Hypothalamus (tissue), 51 donors: ENCODE data around the gene DEAF1.
"Not testable (repeated sequence)": the region's sequence is repeated elsewhere in the genome, so short reads cannot be mapped to it uniquely, and the experiment has no call there.

ENCODE experiments used
- DNase-seq, 51 donors: peaks; one replicate each; lab custom pipeline; 2025; lab: John Stamatoyannopoulos, UW

Gene DEAF1

DNA sequence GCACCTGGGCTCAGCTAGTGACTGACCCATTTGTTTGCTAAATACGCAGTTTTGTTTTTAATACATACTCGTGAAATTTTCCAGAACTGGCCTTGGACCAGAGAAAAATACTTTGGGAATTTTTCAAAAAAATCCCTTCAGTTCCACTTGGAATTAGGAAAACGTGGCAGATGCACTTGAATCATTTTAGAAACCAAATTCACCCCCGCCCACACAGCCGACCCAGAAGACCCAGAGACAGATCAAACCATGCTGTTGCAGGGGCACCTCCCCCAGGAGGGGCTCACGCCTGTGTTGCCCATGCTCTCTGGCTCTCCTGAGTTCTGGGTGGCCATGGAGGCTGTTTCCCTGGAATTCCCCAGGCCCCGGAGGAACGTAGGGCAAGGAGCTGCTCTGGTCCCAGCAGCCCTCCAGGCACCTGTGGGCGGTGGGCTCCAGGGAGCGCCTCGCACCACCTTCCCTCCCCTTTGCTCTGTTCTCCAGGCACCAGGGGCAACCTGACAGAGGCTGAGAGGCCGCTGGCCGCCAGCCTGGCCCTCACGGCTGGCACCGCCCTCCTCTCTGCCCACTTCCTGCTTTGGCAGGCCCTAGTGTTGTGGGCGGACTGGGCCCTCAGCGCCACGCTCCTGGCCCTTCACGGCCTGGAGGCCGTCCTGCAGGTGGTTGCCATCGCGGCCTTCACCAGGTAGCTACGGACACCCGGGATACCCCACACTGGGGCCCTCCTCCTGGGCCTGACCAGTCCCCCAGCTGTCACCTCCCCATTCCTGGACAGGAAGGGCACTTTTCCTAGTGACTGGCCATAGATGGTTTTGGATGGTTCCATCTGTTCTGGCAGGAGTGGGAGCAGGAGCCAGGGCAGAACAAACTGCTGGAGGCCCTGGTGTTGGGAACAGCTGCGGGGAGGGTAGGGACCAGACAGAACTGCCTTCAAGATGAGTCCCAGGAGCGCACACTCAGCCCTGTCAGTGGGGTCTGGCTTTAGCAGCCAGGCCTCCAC is 7.7 kb upstream of the DEAF1 start:
- DNase-seq: peak in 8 of 51 donors; percentile 14 to 50 (median 28)

DNA sequence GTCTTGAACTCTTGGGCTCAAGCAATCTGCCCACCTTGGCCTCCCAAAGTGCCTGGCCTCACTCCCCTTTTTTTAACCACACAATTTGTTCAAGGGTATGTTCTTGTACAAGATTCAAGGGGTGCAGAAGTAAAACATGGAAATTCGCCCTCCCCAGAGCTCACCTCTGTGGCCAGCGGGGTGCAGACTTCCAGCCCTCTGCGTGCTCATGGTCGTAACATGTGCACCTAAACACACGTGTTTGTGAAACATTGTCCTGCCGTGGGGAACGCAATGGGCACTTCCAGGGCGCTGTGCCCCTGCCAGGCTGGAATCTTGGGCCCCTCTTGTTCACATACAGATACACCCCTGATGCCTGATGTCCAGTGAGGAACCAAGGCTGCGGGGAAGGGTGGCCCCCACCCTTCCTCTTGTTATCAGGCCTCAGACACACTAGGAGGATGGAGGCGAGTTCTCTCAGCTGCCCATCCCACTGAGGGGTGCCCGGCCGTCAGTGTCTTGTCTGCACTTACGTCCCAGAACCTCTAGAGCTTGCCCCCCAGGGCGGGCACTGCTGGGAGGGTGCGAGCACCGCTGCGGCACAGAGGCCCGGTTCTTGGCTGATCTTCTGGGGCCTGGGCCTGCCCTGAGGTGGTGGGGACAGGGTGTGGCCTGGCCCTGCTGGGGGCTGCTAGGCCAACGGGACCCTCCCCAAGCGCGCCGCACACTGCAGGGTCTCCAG is 6.9 kb upstream of the DEAF1 start:
- no peak for DNase-seq

DNA sequence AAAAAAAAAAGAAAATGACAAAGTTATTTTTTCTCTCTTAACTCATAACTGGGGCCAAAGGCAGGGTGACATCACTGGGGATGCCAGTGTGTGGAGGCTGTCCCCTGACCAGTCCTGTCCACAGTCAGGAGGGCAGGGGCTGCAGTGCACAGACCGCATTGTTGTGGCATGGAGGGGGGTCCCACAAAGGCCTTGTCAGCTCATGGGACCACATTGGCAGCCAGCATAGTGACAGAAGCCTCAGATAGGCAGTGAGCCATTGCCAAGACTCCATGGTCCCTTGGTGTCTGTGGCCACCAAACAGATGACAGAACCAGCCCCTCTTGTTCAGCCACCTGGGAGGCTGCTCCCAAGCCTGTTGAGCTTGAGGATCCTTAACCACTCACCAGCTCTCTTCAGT is 4.7 kb upstream of the DEAF1 start:
- DNase-seq: no peak

DNA sequence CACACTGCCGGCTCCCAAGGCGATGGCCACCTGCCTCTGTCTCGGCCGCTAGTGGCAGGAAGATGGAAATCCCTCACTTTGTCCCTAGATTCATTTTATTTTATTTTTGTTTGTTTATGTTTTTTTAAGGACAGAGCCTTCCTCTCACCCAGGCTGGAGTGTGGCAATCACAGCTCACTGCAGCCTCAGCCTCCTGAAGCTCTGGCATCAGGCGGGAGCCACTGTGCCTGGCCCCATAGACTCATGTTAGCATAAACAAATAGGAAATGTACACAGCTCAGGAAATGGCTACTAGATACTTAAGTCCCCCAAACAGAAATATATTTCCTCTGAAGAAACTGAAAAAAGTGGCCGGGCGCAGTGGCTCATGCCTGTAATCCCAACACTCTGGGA is 4.1 kb upstream of the DEAF1 start:
- no peak for DNase-seq

DNA sequence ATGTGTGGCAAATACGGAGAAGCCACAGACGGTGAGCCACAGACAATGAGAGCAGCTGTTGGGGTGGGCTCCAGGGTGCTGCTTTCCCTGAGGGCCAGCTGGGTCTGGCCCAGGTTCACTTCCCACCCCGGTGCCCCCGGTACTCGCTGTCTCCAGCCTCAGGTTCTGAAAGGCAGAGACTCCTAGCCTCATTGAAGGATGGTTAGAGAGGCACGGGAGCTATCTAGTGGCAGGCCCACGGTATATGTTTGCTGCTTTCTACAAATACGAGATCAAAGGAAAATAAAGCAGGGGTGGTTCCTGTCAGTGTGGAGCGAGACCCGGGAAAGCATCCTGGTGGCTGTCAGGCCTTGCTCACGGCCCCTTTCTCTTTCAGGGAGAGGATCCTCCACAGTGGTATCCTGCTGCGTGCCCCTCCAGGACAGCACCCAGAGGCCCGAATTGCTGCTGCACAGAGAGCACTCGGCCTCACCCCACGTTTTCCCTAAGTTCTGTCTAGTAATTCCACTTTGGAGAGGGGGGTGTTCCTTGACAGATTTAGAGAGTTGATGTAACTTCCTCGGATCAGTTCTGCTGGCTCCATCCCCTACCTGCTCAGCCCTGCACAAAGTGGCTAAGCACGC is 3.6 kb upstream of the DEAF1 start:
- no peak for DNase-seq

DNA sequence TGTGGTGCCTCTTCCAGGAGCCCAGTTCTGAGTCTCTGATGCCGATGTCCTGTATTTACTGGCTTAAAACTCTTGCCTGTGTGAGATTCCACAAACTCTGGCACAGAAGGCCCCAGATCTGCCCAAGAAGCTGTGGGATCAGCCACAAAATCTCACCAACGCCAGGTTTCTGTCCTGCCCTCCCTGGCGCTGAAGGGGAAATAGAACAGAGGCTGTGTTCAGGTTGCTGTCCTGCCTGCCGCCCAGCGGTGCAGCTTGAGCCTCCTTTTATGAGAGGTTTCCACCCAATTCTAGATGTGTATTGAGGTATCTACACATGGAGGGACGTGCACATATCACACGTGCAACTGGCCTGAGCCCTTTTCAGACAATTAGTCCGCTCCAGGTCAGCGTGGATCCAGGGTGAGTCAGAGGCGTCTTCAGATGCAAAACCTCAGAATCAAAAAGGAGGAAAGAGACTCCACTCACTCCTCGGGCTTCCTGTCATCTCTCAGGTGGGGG is 2.8 kb upstream of the DEAF1 start:
- no peak for DNase-seq

DNA sequence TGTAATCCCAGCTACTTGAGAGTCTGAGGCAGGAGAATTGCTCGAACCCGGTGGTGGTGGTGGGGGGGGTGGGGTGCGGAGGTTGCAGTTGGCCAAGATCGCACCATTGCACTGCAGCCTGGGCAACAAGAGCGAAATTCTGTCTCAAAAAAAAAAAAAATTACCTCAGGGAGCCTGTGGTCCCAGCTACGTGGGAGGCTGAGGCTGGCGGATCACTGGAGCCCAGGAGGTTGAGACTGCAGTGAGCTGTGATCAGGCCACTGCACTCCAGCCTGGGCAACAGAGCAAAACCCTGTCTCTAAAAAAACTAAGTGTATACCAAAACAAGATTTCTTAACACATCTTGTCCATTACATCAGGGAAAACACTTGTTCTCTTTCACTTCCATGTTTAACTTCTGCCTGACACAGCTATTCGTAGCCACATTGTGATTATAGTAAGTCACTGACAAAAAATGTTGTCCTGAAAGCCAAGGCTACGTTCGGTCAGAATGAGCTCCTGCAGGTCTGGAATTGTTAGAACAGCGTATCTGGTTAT is 2.0 kb upstream of the DEAF1 start:
- peak in 1 of 51 donors; percentile 17 for DNase-seq

DNA sequence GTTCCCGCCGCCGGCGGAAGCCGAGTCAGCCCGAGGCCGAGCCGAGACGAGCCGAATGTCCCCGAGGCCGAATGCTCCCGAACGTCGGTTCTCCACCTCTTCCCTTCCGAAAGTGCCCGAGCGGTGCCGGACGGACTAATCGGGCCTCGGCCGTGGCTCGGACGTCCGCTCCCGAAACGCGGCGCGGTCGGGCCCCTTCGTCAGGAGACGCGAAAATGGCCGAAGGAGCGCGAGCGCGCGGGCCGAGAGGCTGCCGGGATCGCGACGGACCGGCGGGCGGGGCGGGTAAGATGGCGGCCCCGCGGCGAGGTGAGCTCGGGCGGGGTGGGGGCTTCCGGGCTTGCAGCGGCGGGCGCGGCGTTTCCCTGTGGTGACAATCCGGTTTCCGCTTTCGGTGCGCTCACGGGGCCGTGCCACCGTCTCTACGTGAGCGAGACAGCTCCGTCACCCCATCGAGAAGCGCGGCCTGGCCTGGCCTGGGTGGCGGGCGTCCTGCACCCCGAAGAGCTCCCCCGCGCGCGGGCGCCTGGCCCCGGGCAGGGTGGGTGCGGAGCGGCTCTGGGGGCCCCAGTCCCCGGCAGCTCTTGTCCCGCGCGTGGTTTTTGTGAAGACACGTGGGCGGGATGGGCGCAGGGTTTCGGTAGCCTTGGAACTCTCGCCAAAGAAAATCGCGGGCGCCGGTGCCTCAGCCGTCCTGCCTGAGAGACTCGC is 671 bp upstream of the DEAF1 start, which contains the start of gene TMEM80:
TSS of gene TMEM80 (plus strand) at position 279 of the 711 bp plus-strand sequence. CDS start at position 291, 12 bp downstream.
- DNase-seq: peak; percentile 82 to 99 (median 97)

DNA sequence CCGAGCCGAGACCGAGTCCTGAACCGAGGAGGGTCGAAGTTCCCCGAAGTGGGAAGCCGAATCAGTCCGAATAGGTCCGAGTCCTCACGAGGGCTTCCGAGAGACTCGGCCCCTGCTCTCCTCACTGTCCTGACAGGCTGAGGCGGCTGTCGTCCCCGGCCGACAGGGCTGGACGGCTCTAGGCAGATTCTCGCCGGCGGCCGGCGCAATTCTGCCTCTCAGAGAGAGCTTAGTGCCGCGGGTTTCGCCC is 191 bp upstream of the DEAF1 start:
- DNase-seq: peak in 2 of 51 donors; percentile 99

DNA sequence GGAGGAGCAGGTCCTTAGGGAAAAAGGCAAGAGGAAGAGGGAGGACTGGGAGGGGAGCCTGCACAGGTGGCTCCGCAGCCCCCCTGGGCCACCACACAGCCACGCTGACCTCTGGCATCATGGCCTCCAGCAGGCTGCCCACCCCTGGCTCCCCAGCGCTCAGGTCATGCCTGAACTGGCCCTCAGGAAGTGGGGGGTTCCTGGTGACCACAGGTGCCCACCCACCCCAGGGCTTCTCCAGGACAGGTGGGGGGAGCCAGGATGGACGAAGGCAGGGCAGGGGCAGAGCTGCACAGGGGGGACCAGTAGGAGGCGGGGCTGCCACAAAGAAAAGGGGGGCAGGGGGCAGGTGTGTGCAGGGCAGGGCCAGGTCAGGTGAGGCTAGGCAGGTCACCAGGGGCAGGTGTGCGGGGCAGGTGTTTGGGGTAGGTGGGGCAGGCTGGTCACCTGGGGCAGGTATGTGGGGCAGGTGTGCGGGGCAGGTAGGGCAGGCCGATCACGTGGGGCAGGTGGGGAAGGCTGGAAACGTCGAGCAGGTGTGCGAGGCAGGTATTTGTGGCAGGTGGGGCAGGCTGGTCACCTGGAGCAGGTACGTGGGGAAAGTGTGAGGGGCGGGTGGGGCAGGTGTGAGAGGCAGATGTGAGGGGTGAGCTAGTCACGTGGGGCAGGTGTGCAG is 997 bp downstream of the DEAF1 start:
- no peak for DNase-seq

DNA sequence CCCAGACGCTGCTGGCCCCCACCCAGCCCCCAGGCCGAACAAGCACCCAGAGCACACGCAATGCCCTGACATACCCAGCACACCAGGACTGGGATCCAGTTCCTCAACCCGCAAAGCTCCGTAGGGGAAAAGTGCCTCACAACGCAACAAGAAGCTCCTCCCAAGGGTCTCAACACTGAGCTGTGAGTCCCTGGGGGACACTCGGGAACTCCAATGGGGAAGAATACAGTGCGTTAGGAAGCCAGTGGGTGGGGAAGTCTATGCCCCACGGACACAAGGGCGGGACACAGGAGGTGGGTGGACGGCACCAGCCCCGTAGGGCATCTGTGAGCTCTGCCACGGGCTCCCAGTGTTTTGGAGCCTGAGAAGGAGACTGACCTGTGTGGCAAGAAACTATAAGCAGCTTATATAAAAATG is 1.6 kb downstream of the DEAF1 start:
- no peak for DNase-seq

DNA sequence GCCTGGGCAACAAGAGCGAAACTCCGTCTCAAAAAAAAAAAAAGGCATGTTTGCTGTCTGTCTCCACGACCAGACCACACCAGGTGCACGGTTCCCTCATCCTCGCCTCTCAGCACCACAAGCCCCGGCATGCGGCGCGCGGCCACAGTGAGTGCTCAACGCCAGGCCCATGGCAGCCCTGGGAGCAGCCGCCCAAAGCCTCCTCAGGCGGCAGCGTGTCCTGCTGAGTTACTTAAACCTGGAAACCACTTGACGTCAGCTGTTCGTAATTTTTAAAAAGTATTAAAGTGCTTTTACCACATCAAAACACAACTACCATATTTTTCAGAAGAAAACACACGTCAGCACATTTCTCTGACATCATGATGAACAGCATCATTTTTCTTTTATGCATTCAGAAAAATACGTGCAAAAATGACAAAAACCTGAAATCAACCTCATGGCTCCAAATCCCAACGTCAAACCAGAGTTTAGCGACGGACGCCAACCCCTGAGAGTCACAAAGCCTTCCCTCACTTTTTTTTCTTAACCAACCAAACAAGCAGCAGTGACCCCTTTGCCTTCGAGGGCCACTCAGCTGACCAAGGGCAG is 2.1 kb downstream of the DEAF1 start:
- DNase-seq: no peak

DNA sequence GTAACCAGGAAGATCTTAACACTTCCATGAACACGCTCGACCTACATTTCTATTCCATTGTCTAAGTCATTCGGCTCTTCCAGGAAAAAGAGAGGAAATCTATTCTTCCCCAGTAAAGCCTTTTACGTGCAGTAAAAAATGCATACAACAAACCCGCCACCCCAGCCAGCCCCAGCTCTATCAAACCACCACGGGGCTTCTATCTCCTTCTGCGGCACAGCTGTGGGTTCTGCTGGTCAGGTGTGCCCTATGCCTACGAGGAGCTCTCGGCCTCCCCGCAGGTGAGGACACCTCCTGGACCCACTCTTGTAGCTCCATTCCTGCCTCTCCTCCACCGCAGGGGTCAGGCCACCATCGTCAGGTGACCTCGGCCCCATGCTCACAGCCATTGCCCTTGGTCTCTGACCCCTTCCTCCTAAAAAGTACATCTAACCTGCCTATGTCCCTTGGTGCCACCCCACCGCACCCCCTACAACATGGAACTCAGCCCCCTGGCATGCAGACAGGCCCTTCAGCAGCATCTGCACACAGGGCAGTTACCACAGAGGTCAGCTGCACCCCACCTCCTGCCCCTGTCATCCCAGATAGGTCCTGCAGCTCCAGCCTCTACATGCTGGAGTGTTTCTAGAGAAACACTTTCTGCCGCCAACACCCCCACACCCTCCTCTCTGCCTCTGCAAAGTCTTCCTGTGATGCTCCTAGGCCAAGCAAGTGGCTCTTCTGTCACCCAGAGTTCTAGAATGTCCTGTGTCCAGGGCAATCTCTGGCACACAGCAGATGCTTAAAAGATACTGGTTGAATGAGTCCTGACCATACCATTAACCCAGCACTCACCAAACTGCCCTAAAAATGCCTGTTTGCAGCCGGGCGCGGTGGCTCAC is 3.1 kb downstream of the DEAF1 start:
- no peak for DNase-seq

DNA sequence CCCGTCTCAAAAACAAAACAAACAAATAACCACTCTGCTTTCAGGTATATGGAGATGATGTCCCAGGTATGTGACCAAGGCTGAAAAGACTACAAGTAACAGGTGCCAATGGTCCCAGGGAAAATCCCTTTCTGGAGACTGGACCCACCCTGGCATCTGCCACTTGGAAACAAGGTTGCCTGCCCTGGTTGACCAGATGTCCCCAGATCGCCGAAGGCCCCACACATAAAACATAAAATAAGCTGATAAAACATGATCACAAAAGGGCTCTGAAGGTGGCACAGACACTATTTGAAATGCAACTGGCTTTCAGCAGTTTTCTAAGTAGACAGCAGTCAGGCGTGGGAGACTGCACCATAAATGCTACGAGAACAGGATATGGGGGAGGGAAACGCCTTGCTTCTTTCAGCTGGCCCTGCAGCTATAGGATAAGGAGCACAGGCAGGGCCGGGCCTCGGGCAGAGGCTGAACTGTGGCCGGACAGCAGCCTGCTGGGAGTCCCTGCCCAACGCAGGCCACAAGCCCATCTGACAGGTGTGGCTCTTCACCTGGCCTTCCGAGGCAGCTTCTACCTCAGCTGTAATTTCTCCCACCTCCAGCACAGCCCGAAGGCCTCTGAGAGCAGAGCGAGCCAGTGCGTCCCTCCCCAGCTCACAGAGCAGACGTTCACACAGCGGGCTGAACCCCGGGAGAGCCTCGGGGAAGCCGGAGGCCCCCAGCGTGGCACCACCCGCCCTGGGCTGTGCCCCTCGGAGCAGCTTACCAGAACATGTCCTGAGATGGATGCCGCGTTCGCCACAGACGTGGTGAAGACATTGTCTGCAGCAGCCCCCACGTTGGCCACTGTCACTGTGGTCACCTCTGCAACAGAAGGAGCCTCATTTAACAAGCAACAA is 4.0 kb downstream of the DEAF1 start:
- DNase-seq: no peak

DNA sequence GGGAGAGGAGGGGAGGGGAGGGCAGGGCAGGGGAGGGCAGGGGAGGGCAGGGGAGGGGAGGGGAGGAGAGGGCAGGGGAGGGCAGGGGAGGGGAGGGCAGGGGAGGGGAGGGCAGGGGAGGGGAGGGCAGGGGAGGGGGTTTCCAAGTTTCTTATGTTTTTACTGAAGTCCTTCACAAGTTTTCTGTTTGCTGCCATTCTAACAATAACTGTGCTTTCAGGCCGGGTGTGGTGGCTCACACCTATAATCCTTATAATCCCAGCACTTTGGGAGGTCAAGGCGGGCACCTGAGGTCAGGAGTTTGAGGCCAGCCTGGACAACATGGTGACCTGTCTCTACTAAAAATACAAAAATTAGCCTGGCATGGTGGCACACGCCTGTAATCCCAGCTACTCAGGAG is 4.8 kb downstream of the DEAF1 start:
- not testable (repeated sequence) for DNase-seq

DNA sequence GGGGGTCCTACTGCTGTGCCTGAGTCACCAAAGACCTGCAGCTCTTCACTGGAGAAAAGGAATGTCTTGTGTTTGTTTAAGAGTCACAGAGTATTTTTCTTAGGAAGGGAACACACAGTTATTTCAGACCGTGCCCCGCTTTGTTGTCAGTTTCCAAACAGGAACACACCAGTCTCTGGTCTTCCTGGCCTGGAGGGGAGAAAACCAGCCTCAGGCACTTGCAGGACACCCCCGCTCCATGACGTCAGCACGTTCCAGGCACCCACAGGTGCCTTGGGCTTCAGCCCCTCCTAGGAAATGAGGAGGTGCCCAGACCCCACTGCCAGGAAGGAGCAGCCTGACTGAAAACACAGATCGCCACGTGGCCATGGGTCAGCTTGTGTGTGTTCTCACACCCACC is 5.4 kb downstream of the DEAF1 start:
- no peak for DNase-seq

DNA sequence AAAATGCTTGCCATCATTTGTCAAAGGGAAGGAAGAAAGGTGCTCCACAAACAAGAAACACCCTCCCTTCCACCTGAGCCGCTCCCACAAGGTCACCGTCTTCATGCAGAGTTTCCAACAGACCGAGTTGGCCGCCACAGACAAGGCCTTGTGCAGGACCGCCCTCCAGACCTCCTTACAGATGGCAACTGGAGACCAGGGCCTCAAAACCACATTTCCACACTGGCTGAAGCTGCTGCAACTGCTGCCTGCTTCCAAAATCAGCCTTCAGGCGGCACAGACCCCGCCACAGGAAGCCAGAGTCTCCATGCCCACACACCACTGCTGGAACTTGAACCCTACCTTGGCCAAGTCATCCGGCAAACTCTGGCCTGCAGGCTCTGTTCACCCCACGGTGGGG is 6.3 kb downstream of the DEAF1 start:
- DNase-seq: no peak
